ENCODE results near the gene WDR45B. TPM values are rescaled to one million over a fixed set of nuclear protein-coding genes. Genes with fewer than 3 reads are reported as not detected.

WDR45B gene
- total and polyA plus RNA-seq, 2 experiments from 2014 or later: 83.2 to 99.5 TPM

GRCh38 chr17:82570277-82570676 is 78.0 kb downstream of the WDR45B start:
- Histone ChIP-seq H3K4me1 (ENCODE audit: low read depth) (peaks cover 19% of the 10 kb centered on the region), H3K4me3 (no peak overlapping the region), H3K9me3 (ENCODE audit: low read depth) (no peaks in the 10 kb centered on the region), H3K27ac (peak overlapping the region; percentile 76), H3K27me3 (no peaks in the 10 kb centered on the region), H3K36me3 (peaks cover 37% of the 10 kb centered on the region)
- no peak for TF ChIP-seq CTCF (IDR thresholded peaks at IDR 0.05; ENCODE audit: low read depth, low read length)
- peak in 1 of 2 donors; percentile 31 for DNase-seq (ENCODE audit: low read depth in 1 of 2, low spot score in 1 of 2)

- Histone ChIP-seq H3K27me3 (no peaks in the 10 kb centered on the region), H3K4me1 (ENCODE audit: low read depth) (peaks cover 24% of the 10 kb centered on the region), H3K9me3 (ENCODE audit: low read depth) (no peaks in the 10 kb centered on the region), H3K4me3 (no peak overlapping the region), H3K27ac (peak overlapping the region; percentile 76), H3K36me3 (peaks cover 37% of the 10 kb centered on the region)
- no peak for TF ChIP-seq CTCF (IDR thresholded peaks at IDR 0.05; ENCODE audit: low read depth, low read length)
- no peak for DNase-seq (ENCODE audit: low read depth in 1 of 2, low spot score in 1 of 2)
Observed at GRCh38 chr17:82569621-82570020, 78.6 kb downstream of the WDR45B start.

- Histone ChIP-seq H3K27me3 (no peaks in the 10 kb centered on the region), H3K9me3 (ENCODE audit: low read depth) (no peaks in the 10 kb centered on the region), H3K4me3 (no peak overlapping the region), H3K4me1 (ENCODE audit: low read depth) (peaks cover 24% of the 10 kb centered on the region), H3K36me3 (peaks cover 35% of the 10 kb centered on the region), H3K27ac (no peak overlapping the region)
- DNase-seq (ENCODE audit: low read depth in 1 of 2, low spot score in 1 of 2): peak in 1 of 2 donors; percentile 67
- TF ChIP-seq CTCF (IDR thresholded peaks at IDR 0.05; ENCODE audit: low read depth, low read length): no peak
Observed at GRCh38 chr17:82568997-82569393, 79.2 kb downstream of the WDR45B start.

- TF ChIP-seq CTCF (IDR thresholded peaks at IDR 0.05; ENCODE audit: low read depth, low read length): no peak
- peaks cover 24% of the 10 kb centered on the region for H3K4me1 ChIP-seq (ENCODE audit: low read depth)
- no peaks in the 10 kb centered on the region for H3K9me3 ChIP-seq (ENCODE audit: low read depth)
- H3K27me3 ChIP-seq: no peaks in the 10 kb centered on the region
- H3K27ac ChIP-seq: no peak overlapping the region
- no peak overlapping the region for H3K4me3 ChIP-seq
- peaks cover 25% of the 10 kb centered on the region for H3K36me3 ChIP-seq
- no peak for DNase-seq (ENCODE audit: low read depth in 1 of 2, low spot score in 1 of 2)
Observed at GRCh38 chr17:82567286-82567685, 81.0 kb downstream of the WDR45B start.

GRCh38 chr17:82566129-82566960 is 81.9 kb downstream of the WDR45B start:
- TF ChIP-seq CTCF (IDR thresholded peaks at IDR 0.05; ENCODE audit: low read depth, low read length): no peak
- Histone ChIP-seq H3K4me1 (ENCODE audit: low read depth) (peaks cover 24% of the 10 kb centered on the region), H3K27me3 (no peaks in the 10 kb centered on the region), H3K27ac (peak overlapping the region; percentile 56), H3K36me3 (peaks cover 15% of the 10 kb centered on the region), H3K4me3 (no peak overlapping the region), H3K9me3 (ENCODE audit: low read depth) (no peaks in the 10 kb centered on the region)
- DNase-seq (ENCODE audit: low read depth in 1 of 2, low spot score in 1 of 2): no peak
